ENCODE results near the gene CCDC83.
A peak's percentile ranks its signal among the peaks of the same experiment; 100 is the strongest.

The CCDC83 gene

DNA sequence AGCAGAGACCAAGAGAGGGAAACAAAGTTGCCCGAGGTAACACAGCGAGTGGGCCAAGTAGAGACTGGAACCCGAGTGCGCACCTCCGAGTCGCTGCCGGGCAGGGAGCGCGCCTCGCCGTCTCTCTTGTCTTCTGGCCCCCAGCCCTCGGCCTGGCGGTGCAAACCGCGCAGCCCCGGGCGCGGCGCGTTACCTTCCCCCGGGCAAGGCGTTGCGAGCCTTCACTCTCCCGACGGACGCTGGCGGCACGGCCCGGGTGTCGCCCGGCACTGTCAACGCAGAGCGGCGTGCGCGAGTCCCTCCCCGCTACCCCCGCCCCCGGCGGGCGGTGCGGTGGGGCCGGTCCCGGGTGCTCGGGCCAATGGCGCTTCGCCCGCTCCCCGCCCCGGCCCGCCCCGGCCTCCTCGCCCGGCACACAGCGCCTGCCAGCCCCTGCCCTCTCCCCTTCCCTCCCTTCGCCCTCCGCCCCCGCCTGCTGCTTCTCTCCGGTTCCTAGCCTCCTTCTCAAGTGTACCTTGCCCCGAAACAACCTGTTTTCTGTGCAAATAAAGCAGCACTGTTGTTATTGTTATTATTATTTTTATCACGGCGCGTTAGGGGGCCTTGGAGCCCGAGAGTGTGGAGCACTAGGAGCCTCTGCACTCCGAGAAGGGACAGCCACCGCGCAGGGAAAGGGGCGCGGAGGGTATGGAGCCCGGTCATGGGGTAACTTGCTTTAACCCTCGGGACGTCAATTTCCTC, 44.1 kb upstream of the CCDC83 start, which contains the start of gene SYTL2:
Gene SYTL2, minus strand, starts transcription at position 271 of the 741 bp plus-strand sequence. CDS start 53,416 bp downstream, outside the sequence.
- peak within 1 kb of the TSS; percentile 88 for H3K27ac ChIP-seq
- TF ChIP-seq, protein P1, sequence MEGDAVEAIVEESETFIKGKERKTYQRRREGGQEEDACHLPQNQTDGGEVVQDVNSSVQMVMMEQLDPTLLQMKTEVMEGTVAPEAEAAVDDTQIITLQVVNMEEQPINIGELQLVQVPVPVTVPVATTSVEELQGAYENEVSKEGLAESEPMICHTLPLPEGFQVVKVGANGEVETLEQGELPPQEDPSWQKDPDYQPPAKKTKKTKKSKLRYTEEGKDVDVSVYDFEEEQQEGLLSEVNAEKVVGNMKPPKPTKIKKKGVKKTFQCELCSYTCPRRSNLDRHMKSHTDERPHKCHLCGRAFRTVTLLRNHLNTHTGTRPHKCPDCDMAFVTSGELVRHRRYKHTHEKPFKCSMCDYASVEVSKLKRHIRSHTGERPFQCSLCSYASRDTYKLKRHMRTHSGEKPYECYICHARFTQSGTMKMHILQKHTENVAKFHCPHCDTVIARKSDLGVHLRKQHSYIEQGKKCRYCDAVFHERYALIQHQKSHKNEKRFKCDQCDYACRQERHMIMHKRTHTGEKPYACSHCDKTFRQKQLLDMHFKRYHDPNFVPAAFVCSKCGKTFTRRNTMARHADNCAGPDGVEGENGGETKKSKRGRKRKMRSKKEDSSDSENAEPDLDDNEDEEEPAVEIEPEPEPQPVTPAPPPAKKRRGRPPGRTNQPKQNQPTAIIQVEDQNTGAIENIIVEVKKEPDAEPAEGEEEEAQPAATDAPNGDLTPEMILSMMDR (IDR thresholded peaks at IDR 0.05) = peak; percentile 35
- no peak for TF ChIP-seq ZFX (IDR thresholded peaks at IDR 0.05; ENCODE audit: borderline replicate concordance)

DNA sequence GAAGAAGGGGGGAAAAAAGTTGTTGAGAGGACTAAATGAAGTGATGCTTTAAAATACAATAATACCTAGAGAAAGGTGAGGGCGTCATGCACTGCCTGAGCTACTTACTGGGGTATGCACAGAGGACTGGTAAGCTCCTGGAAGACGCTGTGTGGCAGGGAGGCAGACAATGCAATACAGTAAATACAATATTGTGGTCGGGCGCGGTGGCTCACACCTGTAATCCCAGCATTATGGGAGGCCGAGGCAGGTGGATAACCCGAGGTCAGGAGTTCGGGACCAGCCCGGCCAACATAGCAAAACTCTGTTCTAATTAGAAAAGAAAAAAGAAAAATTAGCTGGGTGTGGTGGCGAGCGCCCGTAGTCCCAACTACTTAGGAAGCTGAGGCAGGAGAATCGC, 43.6 kb upstream of the CCDC83 start:
- TF ChIP-seq ZFX (IDR thresholded peaks at IDR 0.05; ENCODE audit: borderline replicate concordance) = no peak
- TF ChIP-seq, protein P1 (IDR thresholded peaks at IDR 0.05) = no peak
- peak overlapping the region; percentile 88 for H3K27ac ChIP-seq

DNA sequence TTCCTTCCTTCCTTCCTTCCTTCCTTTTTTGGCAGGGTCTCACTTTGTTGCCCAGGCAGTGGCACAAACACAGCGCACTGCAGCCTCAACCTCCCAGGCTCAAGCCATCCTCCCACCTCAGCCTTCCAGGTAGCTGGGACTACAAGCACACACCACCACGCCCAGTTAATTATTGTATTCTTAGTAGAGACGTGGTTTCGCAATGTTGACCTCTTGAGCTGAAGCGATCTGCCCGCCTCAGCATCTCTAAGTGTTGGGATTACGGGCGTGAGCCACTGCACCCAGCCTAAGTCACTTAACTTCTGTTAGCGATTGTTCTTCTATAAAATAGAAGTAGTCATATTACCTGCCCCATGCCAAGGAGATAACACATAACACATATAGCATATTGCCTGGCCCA, 41.5 kb upstream of the CCDC83 start:
- H3K27ac ChIP-seq = peak overlapping the region; percentile 88
- TF ChIP-seq ZFX (IDR thresholded peaks at IDR 0.05; ENCODE audit: borderline replicate concordance) = no peak
- TF ChIP-seq, protein P1 (IDR thresholded peaks at IDR 0.05) = no peak

DNA sequence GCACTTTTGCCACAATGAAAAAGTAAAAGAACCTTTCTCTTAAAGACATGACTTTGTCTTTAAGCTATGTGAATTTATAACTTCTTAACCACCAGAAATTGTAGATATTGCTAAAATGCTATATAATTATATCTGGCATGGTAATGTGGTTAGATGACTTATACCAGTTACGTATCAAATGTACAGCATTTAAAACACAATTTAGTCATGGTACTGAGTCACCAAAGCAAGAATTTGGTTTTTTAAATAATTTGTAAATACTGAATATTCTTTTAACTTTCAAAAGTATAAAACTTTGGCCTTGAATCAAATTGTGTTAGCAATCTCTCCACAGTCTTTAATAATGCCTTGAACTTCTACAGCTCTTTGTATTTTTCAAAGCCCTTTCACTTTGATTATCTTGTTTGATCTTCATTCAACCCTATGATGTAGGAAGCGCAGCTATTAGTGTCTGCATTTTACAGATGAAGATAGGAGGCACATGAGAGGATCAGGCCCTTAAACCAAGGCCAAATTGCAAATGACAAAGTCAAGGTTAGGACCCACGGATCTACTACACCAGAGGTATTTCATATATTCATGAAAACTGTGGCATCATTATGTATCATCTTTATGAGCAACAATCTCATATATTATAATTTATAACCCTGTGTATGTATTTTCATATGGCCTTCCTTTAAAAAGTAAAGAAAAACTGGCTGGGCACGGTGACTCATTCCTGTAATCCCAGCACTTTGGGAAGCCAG, 39.8 kb upstream of the CCDC83 start:
- TF ChIP-seq, protein P1 (IDR thresholded peaks at IDR 0.05) = no peak
- no peak for TF ChIP-seq ZFX (IDR thresholded peaks at IDR 0.05; ENCODE audit: borderline replicate concordance)
- peak overlapping the region; percentile 88 for H3K27ac ChIP-seq

DNA sequence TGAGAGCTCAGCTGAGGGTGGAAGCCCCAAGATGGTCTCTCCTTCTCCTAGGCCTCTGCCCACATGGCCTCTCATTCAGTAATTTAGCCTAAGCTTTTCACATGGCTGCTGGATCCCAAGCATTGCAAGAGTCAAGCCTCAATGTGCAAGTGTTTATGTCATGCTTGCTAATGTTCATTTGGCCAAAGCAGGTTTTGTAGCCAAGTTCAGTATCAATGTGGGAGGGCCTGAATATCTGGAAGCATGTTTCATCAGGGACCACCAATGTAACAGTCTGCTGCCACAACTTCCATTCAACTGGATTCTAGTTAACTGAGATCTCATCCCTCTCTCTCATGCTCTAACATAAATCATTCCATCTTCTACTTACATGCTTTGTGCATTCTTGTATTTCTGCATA, 35.7 kb upstream of the CCDC83 start:
- TF ChIP-seq, protein P1 (IDR thresholded peaks at IDR 0.05) = no peak
- TF ChIP-seq ZFX (IDR thresholded peaks at IDR 0.05; ENCODE audit: borderline replicate concordance) = no peak
- H3K27ac ChIP-seq = no peak overlapping the region

DNA sequence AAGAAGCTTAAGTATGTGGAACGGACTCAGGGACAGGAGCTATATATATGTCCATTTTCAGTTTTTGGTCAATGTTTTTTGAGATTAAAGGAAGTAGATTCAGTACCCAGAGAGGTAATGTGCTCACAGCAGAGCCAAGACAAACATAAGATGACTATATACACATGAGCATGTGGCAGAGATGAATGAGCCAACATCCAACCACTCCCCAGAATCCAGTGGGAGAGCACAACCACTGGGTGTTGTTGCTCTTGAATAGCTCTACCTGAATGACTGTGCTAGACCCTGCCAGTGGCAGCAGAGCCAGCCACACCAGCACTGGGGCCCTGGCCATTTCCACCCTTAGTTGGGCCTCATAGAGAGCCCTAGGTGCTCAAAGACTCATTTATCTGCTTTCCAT, 33.5 kb upstream of the CCDC83 start:
- TF ChIP-seq, protein P1 (IDR thresholded peaks at IDR 0.05) = no peak
- TF ChIP-seq ZFX (IDR thresholded peaks at IDR 0.05; ENCODE audit: borderline replicate concordance) = no peak
- H3K27ac ChIP-seq = peak overlapping the region; percentile 67

DNA sequence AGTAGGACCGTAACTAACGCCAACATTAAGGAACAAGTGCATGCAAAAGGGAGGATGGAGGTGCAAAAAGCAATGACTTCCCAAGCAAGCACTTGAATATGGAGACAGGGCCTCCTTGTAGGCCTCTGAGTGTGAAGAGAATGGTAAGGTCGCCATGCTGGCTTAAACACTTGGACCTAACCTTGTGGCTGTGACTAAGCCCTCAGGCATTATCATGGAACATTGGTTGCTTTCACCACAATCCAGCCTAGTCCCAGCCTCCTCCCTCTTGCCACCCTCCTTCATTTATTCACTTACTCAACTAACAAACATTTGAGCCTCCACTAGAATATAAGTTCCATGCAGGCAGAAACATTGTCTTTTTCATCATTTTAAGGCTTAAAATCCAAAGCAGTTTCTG, 32.4 kb upstream of the CCDC83 start:
- TF ChIP-seq, protein P1 (IDR thresholded peaks at IDR 0.05) = no peak
- no peak for TF ChIP-seq ZFX (IDR thresholded peaks at IDR 0.05; ENCODE audit: borderline replicate concordance)
- H3K27ac ChIP-seq = no peak overlapping the region

All from 22Rv1 (cell line).